OCI-LY7 (cell line): ENCODE measurements around the gene SHISAL2A.

ENCODE experiments used
- CTCF ChIP-seq: fragments of 200-600 bp; sonication (generic); conservative IDR thresholded peaks from 2 replicates; pipeline ENCODE4 v1.5.1; 2014; ENCODE audit warnings: mild to moderate bottlenecking, antibody characterized with exemption, low read length, moderate library complexity, mixed read lengths
- EZH2phosphoT487 ChIP-seq: fragments of 200-600 bp; sonication (generic); IDR thresholded peaks from 2 replicates; pipeline ENCODE4 v1.6.1; 2018; ENCODE audit warnings: low read depth, borderline replicate concordance, mild to moderate bottlenecking, mixed run types, antibody characterized with exemption, low read length, moderate library complexity, mixed read lengths

DNA sequence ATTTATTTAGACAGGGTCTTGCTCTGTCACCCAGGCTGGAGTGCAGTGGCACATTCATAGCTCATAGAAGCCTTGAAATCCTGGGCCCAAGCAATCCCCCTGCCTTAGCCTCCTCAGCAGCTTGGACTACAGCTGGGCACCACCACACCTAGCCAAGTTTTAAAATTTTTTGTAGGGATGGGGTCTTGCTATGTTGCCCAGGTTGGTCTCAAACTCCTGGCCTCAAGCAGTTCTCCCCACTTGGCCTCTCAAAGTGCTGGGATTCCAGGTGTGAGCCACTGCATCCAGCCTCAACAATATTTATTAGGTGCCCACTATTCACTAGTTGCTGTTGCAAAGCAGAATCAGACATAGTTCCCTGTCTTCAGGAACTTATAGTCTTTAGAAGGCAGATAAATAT is 44.9 kb upstream of the SHISAL2A start:
- TF ChIP-seq CTCF (no peak), EZH2phosphoT487 (no peak)
